Smooth muscle cell (in vitro differentiated cells): ENCODE results near the gene CYTIP. TPM values are rescaled to one million over a fixed set of nuclear protein-coding genes. Genes with fewer than 3 reads are reported as not detected.

Experiments used
- DNase-seq: peaks from one replicate; lab custom pipeline; 2025; ENCODE audit not compliant: unreplicated experiment; lab: John Stamatoyannopoulos, UW
- H2AFZ ChIP-seq: fragments of 200-600 bp; sonication (generic); 2 replicates; pipeline ENCODE4 v1.6.0; 2016; ENCODE audit warnings: antibody characterized with exemption, low read depth, mild to moderate bottlenecking
- H3F3A ChIP-seq: fragments of 200-600 bp; sonication (generic); 2 replicates; pipeline ENCODE4 v1.6.0; 2017; ENCODE audit warnings: antibody characterized with exemption, low read depth
- H3K27ac ChIP-seq: fragments of 200-600 bp; sonication (generic); 2 replicates; pipeline ENCODE4 v1.5.1; 2016; ENCODE audit warnings: low read depth, mild to moderate bottlenecking
- H3K27me3 ChIP-seq: fragments of 200-600 bp; sonication (generic); 2 replicates; pipeline ENCODE4 v1.6.1; 2016; ENCODE audit warnings: low read depth, mild to moderate bottlenecking
- H3K36me3 ChIP-seq: fragments of 200-600 bp; sonication (generic); 2 replicates; pipeline ENCODE4 v1.5.1; 2016; ENCODE audit warnings: low read depth
- H3K4me1 ChIP-seq: fragments of 200-600 bp; sonication (generic); 2 replicates; pipeline ENCODE4 v1.5.1; 2016; ENCODE audit warnings: low read depth
- H3K4me2 ChIP-seq: fragments of 200-600 bp; sonication (generic); 2 replicates; pipeline ENCODE4 v1.6.0; 2016; ENCODE audit warnings: mild to moderate bottlenecking
- H3K4me3 ChIP-seq: fragments of 200-600 bp; sonication (generic); 2 replicates; pipeline ENCODE4 v1.5.1; 2016; ENCODE audit warnings: mild to moderate bottlenecking
- H3K79me2 ChIP-seq: fragments of 200-600 bp; sonication (generic); 2 replicates; pipeline ENCODE4 v1.6.0; 2016; ENCODE audit warnings: low read depth, mild to moderate bottlenecking
- H3K9ac ChIP-seq: fragments of 200-600 bp; sonication (generic); 2 replicates; pipeline ENCODE4 v1.6.0; 2016; ENCODE audit warnings: low read depth
- H3K9me3 ChIP-seq: fragments of 200-600 bp; sonication (generic); replicated peaks from 2 replicates; pipeline ENCODE4 v1.5.1; 2016; ENCODE audit warnings: low read depth
- H4K20me1 ChIP-seq: fragments of 200-600 bp; sonication (generic); 2 replicates; pipeline ENCODE4 v1.6.0; 2016; ENCODE audit warnings: low read depth
- CTCF ChIP-seq: fragments of 200-600 bp; sonication (generic); IDR thresholded peaks from 2 replicates; pipeline ENCODE4 v1.5.1; 2017; ENCODE audit warnings: borderline replicate concordance, mild to moderate bottlenecking, antibody characterized with exemption; ENCODE audit not compliant: insufficient read depth, poor library complexity, severe bottlenecking
- WGBS: methylation state at CpG from one replicate; pipeline ENCODE4 v1.1.7; 2016; ENCODE audit warnings: low lambda C conversion rate; 5-methylcytosine and 5-hydroxymethylcytosine counted together
- polyA plus RNA-seq: library from polyadenylated mRNA; unstranded; fragments of >200 nt; fragmentation: Nextera tagmentation; extraction: Ambion mirVana; gene quantifications from 2 replicates; pipeline ENCODE4 v1.2.1, GENCODE V29; 2016
- total RNA-seq: library from RNA; depleted of rRNA; stranded (reverse); fragments of >200 nt; gene quantifications from 2 replicates; pipeline ENCODE4 v1.2.3, GENCODE V29; 2014

Gene CYTIP
- total and polyA plus RNA-seq, 2 experiments from 2014 or later = not detected

- H3K27me3 ChIP-seq = no peaks in the 10 kb centered on the region
- WGBS = 89% methylated on average over 3 of the region's 3 CpGs
- no peak for TF ChIP-seq CTCF
- H4K20me1 ChIP-seq = no peaks in the 10 kb centered on the region
- DNase-seq = no peak
- H3K79me2 ChIP-seq = no peaks in the 10 kb centered on the region
- no peak overlapping the region for H2AFZ ChIP-seq
- H3K9ac ChIP-seq = no peak overlapping the region
- no peaks in the 10 kb centered on the region for H3K9me3 ChIP-seq
- no peak overlapping the region for H3K27ac ChIP-seq
- H3K36me3 ChIP-seq = no peaks in the 10 kb centered on the region
- no peaks in the 10 kb centered on the region for H3K4me1 ChIP-seq
- no peaks in the 10 kb centered on the region for H3F3A ChIP-seq
- no peak overlapping the region for H3K4me3 ChIP-seq
- no peak overlapping the region for H3K4me2 ChIP-seq
These were observed 36.5 kb upstream of the CYTIP start for GRCh38 chr2:157480182-157480961.

DNA sequence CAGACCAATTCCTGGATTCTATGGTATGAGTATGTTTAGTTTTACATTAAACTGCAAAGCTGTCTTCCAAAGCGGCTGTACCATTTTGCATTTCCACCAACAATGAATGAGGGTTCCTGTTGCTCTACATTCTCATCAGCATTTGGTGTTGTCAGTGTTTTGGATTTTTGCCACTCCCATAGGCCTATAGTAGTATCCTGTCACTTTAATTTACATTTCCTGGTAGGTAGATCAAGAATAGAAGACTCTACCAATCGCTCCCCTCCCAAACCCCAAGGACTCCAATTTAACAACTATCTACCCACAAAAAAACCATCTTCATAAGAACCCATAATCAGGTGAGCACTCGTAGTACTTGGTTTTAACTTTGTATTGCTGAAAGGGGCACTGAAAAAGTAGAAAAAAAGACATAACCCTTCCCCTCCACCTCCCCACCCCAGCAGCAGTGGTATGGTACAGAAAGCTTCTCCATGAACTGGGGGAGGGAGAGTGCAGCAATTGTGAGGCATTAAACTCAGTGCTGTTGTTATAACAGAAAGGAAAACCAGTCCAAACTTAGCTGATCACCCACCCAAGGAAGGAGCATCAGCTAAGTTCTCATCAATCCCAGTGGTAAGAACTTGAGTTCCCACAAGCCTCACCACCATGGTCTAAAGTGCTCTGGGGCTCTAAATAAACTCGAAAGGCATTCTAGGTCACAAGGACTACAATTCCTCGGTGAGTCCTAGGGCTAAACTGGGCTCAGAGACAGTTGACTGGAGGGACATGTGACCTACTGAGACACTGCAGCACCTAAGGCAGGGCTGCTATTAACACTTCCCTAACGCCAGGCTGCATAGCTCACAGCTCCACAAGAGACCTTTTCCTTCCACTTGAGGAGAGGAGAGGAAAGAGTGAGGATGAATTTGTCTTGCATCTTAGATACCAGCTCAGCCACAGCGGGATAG, 35.5 kb upstream of the CYTIP start:
- Histone ChIP-seq H3K9me3 (no peaks in the 10 kb centered on the region), H3K4me2 (no peak overlapping the region), H3K9ac (no peak overlapping the region), H3K27me3 (no peaks in the 10 kb centered on the region), H3K36me3 (no peaks in the 10 kb centered on the region), H3K79me2 (no peaks in the 10 kb centered on the region), H2AFZ (no peak overlapping the region), H3K4me1 (no peaks in the 10 kb centered on the region), H3K4me3 (no peak overlapping the region), H3K27ac (no peak overlapping the region), H4K20me1 (no peaks in the 10 kb centered on the region), H3F3A (no peaks in the 10 kb centered on the region)
- DNase-seq = no peak
- 89% methylated on average over 7 of the region's 7 CpGs for WGBS
- TF ChIP-seq CTCF = no peak

DNA sequence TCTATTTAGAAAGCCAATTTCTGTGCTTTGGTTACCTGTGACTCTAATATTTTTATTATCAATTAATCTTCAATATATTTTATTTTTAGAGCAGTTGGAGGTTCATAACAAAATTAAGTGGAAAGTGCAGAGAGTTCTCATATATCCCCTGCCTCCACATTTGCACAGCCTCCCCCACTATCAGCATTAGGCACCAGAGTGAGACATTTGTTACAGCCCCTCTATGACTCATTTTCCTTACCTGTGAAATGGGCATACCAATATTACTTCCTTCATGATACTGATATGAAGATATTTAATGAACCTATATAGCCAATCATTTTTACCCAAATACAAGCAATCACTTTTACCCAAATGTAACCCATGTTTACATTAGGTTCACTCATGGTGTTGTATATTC, 34.0 kb upstream of the CYTIP start:
- Histone ChIP-seq H3K27ac (no peak overlapping the region), H3K79me2 (no peaks in the 10 kb centered on the region), H3K4me3 (no peak overlapping the region), H3K27me3 (no peaks in the 10 kb centered on the region), H2AFZ (no peak overlapping the region), H4K20me1 (no peaks in the 10 kb centered on the region), H3K9ac (no peak overlapping the region), H3F3A (no peaks in the 10 kb centered on the region), H3K36me3 (no peaks in the 10 kb centered on the region), H3K4me2 (no peak overlapping the region), H3K9me3 (no peaks in the 10 kb centered on the region), H3K4me1 (no peaks in the 10 kb centered on the region)
- DNase-seq = no peak
- no peak for TF ChIP-seq CTCF
